K562 (cell line): ENCODE data around the gene IGLL1. TPM values are rescaled to one million over a fixed set of nuclear protein-coding genes. Genes with fewer than 3 reads are reported as not detected.

Source experiments
- ATAC-seq: fragments of 200-7000 bp; cut with Tn5 transposase; 3 replicates; pipeline ENCODE4 v1.9.1; 2020; ENCODE audit warnings: moderate library complexity
- BruUV-seq: library from RNA; stranded (reverse); fragments of 400-500 nt; replicated peaks from 2 replicates; lab custom pipeline; 2021; lab: Mats Ljungman, UMichigan
- CTCF ChIA-PET: fragments of 300-600 bp; formaldehyde crosslinking; extraction: SDS; loops from one replicate; lab custom pipeline; 2021; ENCODE audit warnings: low intra/inter-chr PET ratio; lab: Yijun Ruan, JAX
- POLR2A ChIA-PET: fragments of 300-600, 350-650 bp; sonication (Branson Sonifier 250); formaldehyde crosslinking; extraction: SDS; loops from one replicate; lab custom pipeline; 2021; ENCODE audit warnings: antibody characterized with exemption, inconsistent platforms; lab: Yijun Ruan, JAX
- DNase-seq, 4 experiments: peaks; one replicate each; pipeline versions ENCODE4 v3.0.0 to v3.0.0-alpha.2; 2011 to 2018; ENCODE audit warnings: low spot score in 3 of 4, mixed read lengths in 3 of 4; ENCODE audit errors: extremely low read depth in 1 of 4
- FAIRE-seq: peaks from 2 replicates; lab custom pipeline; 2011; peaks lifted over from hg19 to GRCh38; lab: Jason Lieb, UNC
- H2AFZ ChIP-seq: 2 replicates; pipeline ENCODE4 v1.6.0; 2011; ENCODE audit warnings: low read depth, low read length, control low read depth, inconsistent platforms
- H3K27ac ChIP-seq: fragments of 200-600 bp; 3 replicates; pipeline ENCODE4 v1.8.0; 2011; ENCODE audit warnings: low read depth, mild to moderate bottlenecking, control low read depth, inconsistent platforms, low read length, moderate library complexity, mixed read lengths; ENCODE audit errors: extremely low read depth
- H3K27me3 ChIP-seq, 2 experiments: fragments of 300-600 bp in 1 of 2; 2 replicates in 1 of 2; 3 replicates in 1 of 2; pipeline versions ENCODE4 v1.6.0 to v1.8.0; 2011; ENCODE audit warnings: inconsistent platforms in 2 of 2, low read length in 2 of 2, mild to moderate bottlenecking in 1 of 2, mixed read lengths in 1 of 2, moderate library complexity in 1 of 2; ENCODE audit not compliant: control insufficient read depth in 2 of 2, insufficient read depth in 2 of 2
- H3K36me3 ChIP-seq: fragments of 300-600 bp; 3 replicates; pipeline ENCODE4 v1.8.0; 2011; ENCODE audit warnings: mild to moderate bottlenecking, low read length, inconsistent platforms; ENCODE audit not compliant: control insufficient read depth, insufficient read depth
- H3K4me1 ChIP-seq, 2 experiments: fragments of 200-600 bp in 1 of 2; replicated peaks in 1 of 2; 2 replicates in 1 of 2; 3 replicates in 1 of 2; pipeline versions ENCODE4 v1.5.1 to v1.8.0; 2011; ENCODE audit warnings: inconsistent platforms in 2 of 2, low read length in 2 of 2, mild to moderate bottlenecking in 1 of 2, mixed read lengths in 1 of 2, moderate library complexity in 1 of 2; ENCODE audit not compliant: control insufficient read depth in 2 of 2, insufficient read depth in 2 of 2
- H3K4me2 ChIP-seq: 2 replicates; pipeline ENCODE4 v1.6.1; 2011; ENCODE audit warnings: low read length, control low read depth, inconsistent platforms, mixed read lengths; ENCODE audit not compliant: insufficient read depth
- H3K4me3 ChIP-seq: fragments of 200-600 bp; sonication (generic), shearing (Covaris generic); 2 replicates; pipeline ENCODE4 v1.5.1; 2016; ENCODE audit warnings: control low read depth, inconsistent platforms
- H3K79me2 ChIP-seq: fragments of 200-600 bp; 3 replicates; pipeline ENCODE4 v1.8.0; 2011; ENCODE audit warnings: low read length, inconsistent platforms; ENCODE audit not compliant: control insufficient read depth, insufficient read depth
- H3K9ac ChIP-seq, 2 experiments: 2 replicates each; pipeline versions ENCODE4 v1.6.0 to v1.6.1; 2011; ENCODE audit warnings: low read depth in 2 of 2, low read length in 2 of 2, control low read depth in 1 of 2, inconsistent platforms in 1 of 2, mild to moderate bottlenecking in 1 of 2, mixed read lengths in 1 of 2; ENCODE audit not compliant: insufficient read depth in 1 of 2
- H3K9me1 ChIP-seq: one replicate; pipeline ENCODE4 v1.6.0; 2011; ENCODE audit warnings: inconsistent platforms, mild to moderate bottlenecking, low read length, moderate library complexity; ENCODE audit not compliant: control insufficient read depth, insufficient read depth
- H3K9me3 ChIP-seq: replicated peaks from 2 replicates; pipeline ENCODE4 v1.5.1; 2011; ENCODE audit warnings: low read depth, low read length, inconsistent platforms; ENCODE audit not compliant: control insufficient read depth, insufficient read depth
- H4K20me1 ChIP-seq: replicated peaks from 2 replicates; pipeline ENCODE4 v1.6.1; 2011; ENCODE audit warnings: low read length, inconsistent platforms, mixed read lengths; ENCODE audit not compliant: control insufficient read depth, insufficient read depth
- CC2D1A ChIP-seq: fragments of 450-650 bp; IDR thresholded peaks from 2 replicates; pipeline ENCODE4 v1.6.1; 2017; ENCODE audit warnings: mild to moderate bottlenecking
- CEBPB ChIP-seq: fragments of 450-650 bp; IDR thresholded peaks from 2 replicates; pipeline ENCODE4 v1.6.1; 2016; ENCODE audit warnings: missing genetic modification characterization, missing compliant biosample characterization
- KLF16 ChIP-seq: IDR thresholded peaks from 2 replicates; pipeline ENCODE4 v1.6.1; 2016; ENCODE audit warnings: antibody characterized with exemption
- RAD21 ChIP-seq, 2 experiments: fragments of 250-450 bp in 1 of 2; fragments of 450-650 bp in 1 of 2; sonication (Bioruptor Pico) in 1 of 2; formaldehyde crosslinking in 1 of 2; IDR thresholded peaks in 1 of 2; conservative IDR thresholded peaks in 1 of 2; 2 replicates each; pipeline versions ENCODE4 v1.4.0 to v1.8.0; 2020 to 2022; ENCODE audit warnings: mild to moderate bottlenecking in 2 of 2, moderate library complexity in 1 of 2
- RB1 ChIP-seq: fragments of 450-650 bp; IDR thresholded peaks from 2 replicates; pipeline ENCODE4 v1.6.1; 2017; ENCODE audit warnings: low read depth, mild to moderate bottlenecking
- RBM15 ChIP-seq: fragments of 200-400 bp; formaldehyde crosslinking; IDR thresholded peaks from 2 replicates; pipeline ENCODE4 v1.6.1; 2018; ENCODE audit warnings: mild to moderate bottlenecking, low read length, moderate library complexity; ENCODE audit not compliant: insufficient read depth
- SMAD2 ChIP-seq: fragments of 150-350 bp; IDR thresholded peaks from 2 replicates; pipeline ENCODE4 v1.6.1; 2014; ENCODE audit warnings: low read depth, mild to moderate bottlenecking, low read length
- SMC3 ChIP-seq: conservative IDR thresholded peaks from 2 replicates; pipeline ENCODE4 v1.6.1; 2011; ENCODE audit warnings: low read depth, low read length, improper control_type of control experiment; ENCODE audit not compliant: insufficient read depth
- WGBS: fragments of 100-300 bp; shearing (Covaris generic); methylation state at CpG from one replicate; pipeline ENCODE4 v1.1.6; 2016; ENCODE audit warnings: low coverage, mixed read lengths; ENCODE audit not compliant: insufficient coverage; ENCODE audit errors: missing lambda C conversion rate; 5-methylcytosine and 5-hydroxymethylcytosine counted together
- in situ Hi-C: fragments of 300-500 bp; cut with MboI; formaldehyde crosslinking; loops from 4 replicates; pipeline ENCODE4 v1.15.0; 2018; ENCODE audit warnings: inconsistent platforms, mixed read lengths
- intact Hi-C: fragments of 100-400 bp; cut with micrococcal nuclease; formaldehyde crosslinking; loops from 2 replicates; pipeline ENCODE4 v1.14.2; 2022
- polyA plus RNA-seq, 8 experiments: library from polyadenylated mRNA; depleted of rRNA in 4 of 8; stranded (reverse) in 5 of 8; unstranded in 3 of 8; fragments of >200 nt; fragmentation: Nextera tagmentation in 2 of 8; fragmentation: Illumina TruSeq in 1 of 8; extraction: Ambion mirVana in 2 of 8; extraction: Trizol in 1 of 8; gene quantifications; 2 replicates each; pipeline versions ENCODE4 v1.2.1 to v1.2.3, GENCODE V29; 2011 to 2014; ENCODE audit warnings: inconsistent platforms in 1 of 8, missing spikeins in 1 of 8
- total RNA-seq, 7 experiments: library from RNA; depleted of rRNA in 6 of 7; stranded (reverse); fragments of >200 nt in 6 of 7; fragmentation: Illumina TruSeq in 2 of 7; extraction: Trizol in 2 of 7; gene quantifications; 2 replicates each; pipeline versions ENCODE4 v1.2.1 to v1.2.3, GENCODE V29; 2011 to 2021; ENCODE audit warnings: low replicate concordance in 1 of 7
- TF ChIP-seq, protein P1 (sequence below): fragments of 450-650 bp; conservative IDR thresholded peaks from 2 replicates; pipeline ENCODE4 v1.6.1; 2016; ENCODE audit warnings: missing genetic modification characterization, low read depth, mild to moderate bottlenecking, control low read depth, missing compliant biosample characterization
- TF ChIP-seq, protein P2 (sequence below): fragments of 250-450 bp; sonication (Bioruptor Pico); IDR thresholded peaks from 2 replicates; pipeline ENCODE4 v1.5.1; 2021; ENCODE audit warnings: mild to moderate bottlenecking
- TF ChIP-seq, protein P3 (sequence below): sonication (generic); formaldehyde crosslinking; IDR thresholded peaks from 2 replicates; pipeline ENCODE4 v1.8.0; 2023; ENCODE audit warnings: missing genetic modification reagents, mild to moderate bottlenecking, borderline replicate concordance

Gene IGLL1
- total and polyA plus RNA-seq, 9 of the 15 experiments (the other 6 are each of a cell fraction or from before 2014, with no cell fraction given): 0.10 to 0.32 (median 0.20) TPM; not detected in 6

DNA sequence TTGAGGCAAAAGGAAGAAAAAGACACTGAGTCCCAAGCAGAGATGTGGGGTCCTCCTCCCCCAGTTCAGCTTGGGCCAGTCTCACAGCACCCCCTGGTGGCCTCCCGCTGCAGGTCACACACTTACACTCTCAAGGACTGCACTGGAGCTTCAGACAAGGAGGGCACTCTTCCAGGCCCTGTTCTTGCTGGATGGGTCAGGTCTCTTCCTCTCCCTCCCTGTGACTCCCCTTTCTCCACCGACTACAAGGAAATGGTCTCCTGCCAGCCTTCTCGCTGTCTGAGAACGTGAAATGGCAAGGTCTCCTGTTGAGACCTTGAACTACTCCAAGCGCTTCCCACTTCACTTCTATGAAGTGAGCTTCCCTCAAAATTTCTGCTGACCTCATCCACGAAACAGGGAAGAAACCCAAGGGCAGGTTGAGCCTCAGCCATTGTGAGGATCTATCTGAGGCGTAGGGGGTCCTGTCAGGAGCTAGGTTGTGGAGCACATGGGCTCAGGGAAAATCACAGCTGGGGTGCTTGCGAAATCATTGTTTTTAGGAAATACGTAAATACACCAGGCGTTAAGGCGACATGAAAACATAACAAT lies 11.2 kb upstream of the IGLL1 start:
- no peak overlapping the region for H3K4me2 ChIP-seq
- DNase-seq: peak; percentile 60 to 67 (median 62)
- ChIA-PET CTCF (interaction anchor here (0.5 to 2.0 kb wide), 6 partner anchors 48 to 209 kb away, joined by 3 to 6 read pairs (median 4); no protein-coding TSS in a partner anchor), POLR2A (no interaction called here)
- H2AFZ ChIP-seq: no peak overlapping the region
- no TSS peak for BruUV-seq
- H4K20me1 ChIP-seq: no peaks in the 10 kb centered on the region
- no peak overlapping the region for H3K27ac ChIP-seq
- no peak overlapping the region for H3K9ac ChIP-seq
- peak; percentile 71 for FAIRE-seq
- H3K27me3 ChIP-seq: no peaks in the 10 kb centered on the region
- H3K4me3 ChIP-seq: no peak overlapping the region
- no peaks in the 10 kb centered on the region for H3K79me2 ChIP-seq
- ATAC-seq: peak; percentile 92
- 18% methylated on average over 11 of the region's 11 CpGs for WGBS
- no peaks in the 10 kb centered on the region for H3K9me3 ChIP-seq
- intact Hi-C loops: loop anchor here (1.0 kb wide), 1 partner anchor 49 kb away; no protein-coding TSS in a partner anchor
- H3K4me1 ChIP-seq: no peaks in the 10 kb centered on the region; a peak in 1 of 5 replicates
- in situ Hi-C loops: loop anchor here (10.0 to 25.0 kb wide), 3 partner anchors 46 to 629 kb away; no protein-coding TSS in a partner anchor
- no peaks in the 10 kb centered on the region for H3K36me3 ChIP-seq
- no peaks in the 10 kb centered on the region for H3K9me1 ChIP-seq
- TF ChIP-seq SMAD2 (no peak), KLF16 (no peak), SMC3 (peak; percentile 76), RB1 (0 out of 2 replicates have a peak, but pooled peaks have one; percentile 29), RBM15 (no peak), RAD21 (CRISPR knock-in tag; conservative IDR thresholded peaks at IDR 0.05 in 1 of 2, IDR thresholded peaks at IDR 0.05 in 1 of 2) (peak in 1 of 2 experiments; percentile 81; a peak in 2 of 4 replicates), CEBPB (peak; percentile 25; the same call in 1 of the 2 replicates), CC2D1A (no peak)
- TF ChIP-seq, protein P1, sequence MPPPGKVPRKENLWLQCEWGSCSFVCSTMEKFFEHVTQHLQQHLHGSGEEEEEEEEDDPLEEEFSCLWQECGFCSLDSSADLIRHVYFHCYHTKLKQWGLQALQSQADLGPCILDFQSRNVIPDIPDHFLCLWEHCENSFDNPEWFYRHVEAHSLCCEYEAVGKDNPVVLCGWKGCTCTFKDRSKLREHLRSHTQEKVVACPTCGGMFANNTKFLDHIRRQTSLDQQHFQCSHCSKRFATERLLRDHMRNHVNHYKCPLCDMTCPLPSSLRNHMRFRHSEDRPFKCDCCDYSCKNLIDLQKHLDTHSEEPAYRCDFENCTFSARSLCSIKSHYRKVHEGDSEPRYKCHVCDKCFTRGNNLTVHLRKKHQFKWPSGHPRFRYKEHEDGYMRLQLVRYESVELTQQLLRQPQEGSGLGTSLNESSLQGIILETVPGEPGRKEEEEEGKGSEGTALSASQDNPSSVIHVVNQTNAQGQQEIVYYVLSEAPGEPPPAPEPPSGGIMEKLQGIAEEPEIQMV (tag): no peak
- TF ChIP-seq, protein P2, sequence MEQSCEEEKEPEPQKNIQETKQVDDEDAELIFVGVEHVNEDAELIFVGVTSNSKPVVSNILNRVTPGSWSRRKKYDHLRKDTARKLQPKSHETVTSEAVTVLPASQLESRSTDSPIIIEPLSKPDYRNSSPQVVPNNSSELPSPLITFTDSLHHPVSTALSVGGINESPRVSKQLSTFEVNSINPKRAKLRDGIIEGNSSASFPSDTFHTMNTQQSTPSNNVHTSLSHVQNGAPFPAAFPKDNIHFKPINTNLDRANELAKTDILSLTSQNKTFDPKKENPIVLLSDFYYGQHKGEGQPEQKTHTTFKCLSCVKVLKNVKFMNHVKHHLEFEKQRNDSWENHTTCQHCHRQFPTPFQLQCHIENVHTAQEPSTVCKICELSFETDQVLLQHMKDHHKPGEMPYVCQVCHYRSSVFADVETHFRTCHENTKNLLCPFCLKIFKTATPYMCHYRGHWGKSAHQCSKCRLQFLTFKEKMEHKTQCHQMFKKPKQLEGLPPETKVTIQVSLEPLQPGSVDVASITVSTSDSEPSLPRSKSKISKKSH (CRISPR knock-in tag): no peak
- TF ChIP-seq, protein P3, sequence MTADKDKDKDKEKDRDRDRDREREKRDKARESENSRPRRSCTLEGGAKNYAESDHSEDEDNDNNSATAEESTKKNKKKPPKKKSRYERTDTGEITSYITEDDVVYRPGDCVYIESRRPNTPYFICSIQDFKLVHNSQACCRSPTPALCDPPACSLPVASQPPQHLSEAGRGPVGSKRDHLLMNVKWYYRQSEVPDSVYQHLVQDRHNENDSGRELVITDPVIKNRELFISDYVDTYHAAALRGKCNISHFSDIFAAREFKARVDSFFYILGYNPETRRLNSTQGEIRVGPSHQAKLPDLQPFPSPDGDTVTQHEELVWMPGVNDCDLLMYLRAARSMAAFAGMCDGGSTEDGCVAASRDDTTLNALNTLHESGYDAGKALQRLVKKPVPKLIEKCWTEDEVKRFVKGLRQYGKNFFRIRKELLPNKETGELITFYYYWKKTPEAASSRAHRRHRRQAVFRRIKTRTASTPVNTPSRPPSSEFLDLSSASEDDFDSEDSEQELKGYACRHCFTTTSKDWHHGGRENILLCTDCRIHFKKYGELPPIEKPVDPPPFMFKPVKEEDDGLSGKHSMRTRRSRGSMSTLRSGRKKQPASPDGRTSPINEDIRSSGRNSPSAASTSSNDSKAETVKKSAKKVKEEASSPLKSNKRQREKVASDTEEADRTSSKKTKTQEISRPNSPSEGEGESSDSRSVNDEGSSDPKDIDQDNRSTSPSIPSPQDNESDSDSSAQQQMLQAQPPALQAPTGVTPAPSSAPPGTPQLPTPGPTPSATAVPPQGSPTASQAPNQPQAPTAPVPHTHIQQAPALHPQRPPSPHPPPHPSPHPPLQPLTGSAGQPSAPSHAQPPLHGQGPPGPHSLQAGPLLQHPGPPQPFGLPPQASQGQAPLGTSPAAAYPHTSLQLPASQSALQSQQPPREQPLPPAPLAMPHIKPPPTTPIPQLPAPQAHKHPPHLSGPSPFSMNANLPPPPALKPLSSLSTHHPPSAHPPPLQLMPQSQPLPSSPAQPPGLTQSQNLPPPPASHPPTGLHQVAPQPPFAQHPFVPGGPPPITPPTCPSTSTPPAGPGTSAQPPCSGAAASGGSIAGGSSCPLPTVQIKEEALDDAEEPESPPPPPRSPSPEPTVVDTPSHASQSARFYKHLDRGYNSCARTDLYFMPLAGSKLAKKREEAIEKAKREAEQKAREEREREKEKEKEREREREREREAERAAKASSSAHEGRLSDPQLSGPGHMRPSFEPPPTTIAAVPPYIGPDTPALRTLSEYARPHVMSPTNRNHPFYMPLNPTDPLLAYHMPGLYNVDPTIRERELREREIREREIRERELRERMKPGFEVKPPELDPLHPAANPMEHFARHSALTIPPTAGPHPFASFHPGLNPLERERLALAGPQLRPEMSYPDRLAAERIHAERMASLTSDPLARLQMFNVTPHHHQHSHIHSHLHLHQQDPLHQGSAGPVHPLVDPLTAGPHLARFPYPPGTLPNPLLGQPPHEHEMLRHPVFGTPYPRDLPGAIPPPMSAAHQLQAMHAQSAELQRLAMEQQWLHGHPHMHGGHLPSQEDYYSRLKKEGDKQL (CRISPR knock-in tag): no peak
